ENCODE measurements around the gene TECPR1.

TECPR1 gene

GRCh38 chr7:98211676-98212531 is 40.1 kb downstream of the TECPR1 start:
- no peak for DNase-seq (ENCODE audit: low read depth in 2 of 2)

- DNase-seq (ENCODE audit: low read depth in 2 of 2): peak; percentile 15 to 21
Observed at GRCh38 chr7:98211221-98211675, 40.8 kb downstream of the TECPR1 start, which contains the start of gene BHLHA15. Gene BHLHA15, plus strand, starts transcription at chr7:98211439. Its CDS starts 871 bp downstream, at chr7:98212310.

- no peak for DNase-seq (ENCODE audit: low read depth in 2 of 2)
Observed at GRCh38 chr7:98210513-98211220, 41.4 kb downstream of the TECPR1 start.

DNA sequence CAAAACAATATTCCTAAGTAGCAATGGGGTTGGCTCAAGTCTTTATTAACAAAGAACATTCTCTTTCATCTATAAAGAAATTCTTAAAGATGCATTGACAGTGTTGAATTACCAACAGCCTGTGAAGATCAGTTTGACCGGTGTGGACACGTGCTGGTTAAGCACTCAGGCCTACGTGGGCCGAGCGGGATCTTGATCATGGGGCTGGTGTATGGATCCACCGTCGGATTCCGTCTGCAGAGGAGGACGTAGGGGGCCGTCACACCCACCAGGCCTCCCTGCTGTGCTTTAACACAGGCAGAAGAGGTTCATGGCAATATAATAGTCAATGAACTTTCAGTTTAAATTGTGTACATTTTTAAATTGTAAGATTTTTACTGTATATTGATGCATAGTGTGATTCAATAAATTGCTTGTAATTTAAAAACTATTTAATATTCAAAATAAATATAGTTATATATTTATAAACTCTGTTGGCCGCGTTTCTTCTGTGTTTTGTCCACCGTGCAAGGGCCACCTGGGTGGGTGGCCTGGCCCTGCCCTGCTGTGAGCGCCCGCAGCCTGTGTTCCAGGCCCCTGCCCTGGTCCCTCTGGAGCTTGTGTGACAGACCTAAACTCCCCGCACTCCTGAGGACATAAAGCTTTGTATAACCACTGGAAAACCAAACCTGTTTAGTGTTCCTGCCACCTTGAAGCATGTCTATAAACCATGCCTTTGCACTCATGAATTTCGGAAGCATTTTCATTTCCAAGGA is 42.7 kb downstream of the TECPR1 start:
- DNase-seq (ENCODE audit: low read depth in 2 of 2): no peak

DNA sequence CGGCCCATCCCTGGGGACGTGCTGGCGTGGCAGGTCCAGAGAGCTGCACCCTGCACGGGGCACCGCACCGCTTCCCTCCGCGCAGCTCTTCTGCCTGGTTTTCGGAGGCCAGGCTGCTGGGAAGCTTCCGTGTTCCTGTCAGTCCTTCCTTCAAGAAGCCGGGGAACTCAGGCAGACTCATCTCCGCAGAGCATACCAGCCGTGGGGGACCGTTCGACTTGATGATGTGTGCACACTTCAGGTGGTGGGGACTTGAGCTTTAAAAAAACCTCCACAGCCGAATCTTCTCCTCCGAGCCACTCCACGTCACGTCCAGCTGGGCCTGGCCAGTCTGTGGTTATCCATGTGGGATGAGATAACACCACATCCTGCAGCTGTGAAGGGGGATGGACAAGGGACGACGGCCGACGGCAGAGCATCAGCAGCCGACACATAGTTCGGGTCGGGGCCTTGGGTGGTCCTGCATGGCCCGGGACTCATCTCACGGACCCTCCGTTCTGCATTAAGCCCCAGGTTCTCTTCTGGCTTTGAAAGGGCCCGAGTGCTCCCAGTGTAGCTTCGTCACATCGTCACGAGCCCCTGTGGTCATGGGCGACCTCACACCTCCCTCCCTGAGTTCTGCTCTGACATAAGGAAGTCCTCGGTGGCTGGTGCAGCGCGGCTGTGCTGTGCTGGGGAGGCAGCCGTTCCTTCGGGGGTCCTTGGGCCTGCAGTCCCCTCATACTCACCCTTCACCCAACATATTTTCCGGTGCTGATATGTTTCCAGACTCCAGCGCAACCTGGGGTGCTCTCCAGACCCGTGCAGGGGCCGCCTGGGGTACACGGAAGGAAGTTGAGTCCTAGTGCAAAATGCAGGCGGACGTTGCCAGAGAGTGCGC is 45.3 kb downstream of the TECPR1 start:
- no peak for DNase-seq (ENCODE audit: low read depth in 2 of 2)

DNA sequence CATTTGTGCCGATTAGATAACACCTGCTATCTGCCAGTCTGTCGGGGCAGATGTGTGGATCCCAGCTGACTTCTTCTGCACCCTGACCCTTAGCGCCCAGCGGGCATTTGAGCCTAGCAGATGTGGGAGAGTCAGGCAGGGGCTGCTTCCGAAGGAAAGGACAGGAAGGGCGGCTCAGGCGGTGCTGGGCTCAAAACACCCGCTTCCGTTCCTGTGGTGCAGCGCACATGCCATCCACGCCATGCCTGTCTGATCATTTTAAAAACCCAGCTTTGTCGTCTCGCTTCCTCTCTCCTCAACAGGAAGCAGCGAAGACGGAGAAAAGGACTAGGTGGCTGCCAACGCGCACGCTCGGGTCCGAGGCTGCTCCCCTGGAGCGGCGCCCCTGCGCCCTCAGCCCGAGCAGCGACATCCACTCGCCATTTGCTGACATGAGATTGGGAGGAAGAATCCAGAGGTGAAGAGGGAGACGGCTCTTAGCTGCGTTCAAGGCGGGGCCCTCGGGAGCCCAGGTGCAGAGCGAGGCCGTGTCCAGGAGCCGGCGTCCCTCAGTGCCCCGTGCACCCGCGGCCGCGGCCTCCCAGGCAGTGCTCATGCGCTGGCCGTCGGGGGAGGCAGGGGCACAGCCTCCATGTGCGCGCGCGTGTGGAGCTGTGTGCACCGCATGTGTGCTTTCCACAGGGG is 46.7 kb downstream of the TECPR1 start:
- no peak for DNase-seq (ENCODE audit: low read depth in 2 of 2)

DNA sequence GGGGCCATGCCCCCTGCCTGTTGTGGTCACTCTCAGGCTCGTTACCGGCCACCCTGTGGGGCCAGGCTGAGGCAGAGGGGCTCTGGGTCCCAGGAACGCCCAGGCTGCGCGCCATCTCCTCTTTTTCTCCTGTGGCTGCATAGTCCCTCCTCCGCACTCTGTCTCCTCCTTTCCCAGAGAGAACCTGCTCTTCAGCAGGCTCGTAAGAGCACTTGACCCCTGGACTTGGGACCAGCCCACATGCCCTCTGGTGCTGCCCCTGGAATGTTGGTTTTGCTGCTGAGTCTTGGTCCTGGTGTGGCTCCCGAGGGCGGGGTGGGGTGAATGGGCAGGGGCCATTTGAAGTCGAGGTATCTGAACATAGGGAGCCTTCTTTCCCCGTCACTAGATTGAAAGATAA is 47.4 kb downstream of the TECPR1 start:
- no peak for DNase-seq (ENCODE audit: low read depth in 2 of 2)

DNA sequence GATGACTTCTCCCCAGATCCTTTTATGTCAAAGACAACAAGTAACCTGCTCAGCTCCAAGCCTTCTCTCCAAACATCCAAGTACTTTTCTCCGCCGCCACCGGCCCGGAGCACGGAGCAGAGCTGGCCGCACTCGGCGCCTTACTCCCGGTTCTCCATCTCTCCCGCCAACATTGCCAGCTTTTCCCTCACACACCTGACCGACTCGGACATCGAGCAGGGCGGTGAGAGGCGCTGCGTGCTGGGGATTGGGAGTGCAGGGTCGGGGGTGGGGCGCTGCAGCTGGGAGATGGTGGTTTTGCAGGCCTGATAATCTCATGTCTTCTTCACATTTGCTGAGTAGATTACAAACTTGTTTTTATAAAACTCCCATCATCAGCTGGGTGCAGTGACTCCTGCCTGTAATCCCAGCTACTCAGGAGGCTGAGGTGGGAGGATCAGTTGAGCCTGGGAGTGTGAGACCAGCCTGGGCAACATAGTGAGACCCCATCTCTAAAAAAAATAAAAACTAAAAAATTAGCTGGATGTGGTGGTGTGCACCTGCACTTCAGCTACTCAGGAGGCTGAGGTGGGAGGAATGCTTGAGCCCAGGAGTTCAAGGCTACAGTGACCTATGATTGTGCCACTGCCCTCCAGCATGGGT is 47.9 kb downstream of the TECPR1 start:
- no peak for DNase-seq (ENCODE audit: low read depth in 2 of 2)

DNA sequence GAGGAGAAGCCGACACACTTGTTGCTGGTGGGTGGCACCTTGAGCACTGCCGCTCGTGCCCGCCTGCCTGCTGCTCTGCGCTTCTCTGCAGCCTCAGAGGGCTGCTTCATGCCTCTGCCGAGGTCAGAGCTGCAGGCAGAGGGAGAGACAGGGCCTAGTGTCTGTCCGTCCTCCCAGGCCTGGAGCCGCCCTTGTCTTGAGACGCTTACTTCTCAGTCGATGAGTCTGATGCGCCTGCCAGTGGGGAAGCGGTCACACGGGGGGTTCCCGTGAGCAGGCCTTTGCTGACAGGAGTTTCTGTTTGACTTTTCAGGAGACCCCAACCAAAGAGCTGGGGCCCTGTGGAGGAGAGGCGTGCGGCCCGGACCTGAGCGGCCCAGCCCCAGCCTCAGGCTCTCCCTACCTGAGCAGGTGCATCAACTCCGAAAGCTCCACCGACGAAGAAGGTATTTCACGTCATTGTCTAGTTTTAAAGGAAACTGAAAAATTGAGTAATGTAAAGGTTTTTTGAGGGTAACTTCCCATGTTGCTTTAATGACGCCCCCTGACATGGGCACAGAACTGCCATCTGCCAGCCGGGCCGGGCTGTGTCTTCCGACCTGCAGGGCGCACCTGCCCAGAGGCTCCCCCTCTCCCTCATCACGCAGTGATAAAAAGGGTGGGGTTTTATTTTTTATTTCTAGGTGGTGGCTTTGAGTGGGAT is 48.6 kb downstream of the TECPR1 start:
- DNase-seq (ENCODE audit: low read depth in 2 of 2): no peak

- DNase-seq (ENCODE audit: low read depth in 2 of 2): peak; percentile 54 to 61
Observed at GRCh38 chr7:98202367-98203195, 49.5 kb downstream of the TECPR1 start.

- no peak for DNase-seq (ENCODE audit: low read depth in 2 of 2)
Observed at GRCh38 chr7:98200364-98200763, 51.7 kb downstream of the TECPR1 start.

DNA sequence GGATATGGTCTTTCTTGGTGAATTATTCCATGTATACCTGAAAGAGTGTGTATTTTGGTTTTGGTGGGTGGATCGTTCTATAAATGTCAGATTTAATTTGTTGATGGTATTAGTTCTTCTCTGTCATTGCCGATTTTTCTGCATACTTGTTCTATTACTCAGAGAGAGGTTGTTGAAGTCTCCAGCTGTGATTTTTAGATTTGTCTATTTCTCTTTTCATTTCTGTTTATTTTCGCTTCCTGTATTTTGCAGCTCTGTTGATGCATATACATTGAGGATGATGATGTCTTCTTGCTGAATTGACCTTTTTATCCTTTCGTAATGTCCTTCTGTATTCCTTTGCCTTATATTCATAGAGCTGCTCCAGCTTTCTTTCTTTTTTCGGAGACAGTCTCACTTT is 52.9 kb downstream of the TECPR1 start:
- DNase-seq (ENCODE audit: low read depth in 2 of 2): no peak

- DNase-seq (ENCODE audit: low read depth in 2 of 2): no peak
Observed at GRCh38 chr7:98196706-98197605, 55.1 kb downstream of the TECPR1 start.

DNA sequence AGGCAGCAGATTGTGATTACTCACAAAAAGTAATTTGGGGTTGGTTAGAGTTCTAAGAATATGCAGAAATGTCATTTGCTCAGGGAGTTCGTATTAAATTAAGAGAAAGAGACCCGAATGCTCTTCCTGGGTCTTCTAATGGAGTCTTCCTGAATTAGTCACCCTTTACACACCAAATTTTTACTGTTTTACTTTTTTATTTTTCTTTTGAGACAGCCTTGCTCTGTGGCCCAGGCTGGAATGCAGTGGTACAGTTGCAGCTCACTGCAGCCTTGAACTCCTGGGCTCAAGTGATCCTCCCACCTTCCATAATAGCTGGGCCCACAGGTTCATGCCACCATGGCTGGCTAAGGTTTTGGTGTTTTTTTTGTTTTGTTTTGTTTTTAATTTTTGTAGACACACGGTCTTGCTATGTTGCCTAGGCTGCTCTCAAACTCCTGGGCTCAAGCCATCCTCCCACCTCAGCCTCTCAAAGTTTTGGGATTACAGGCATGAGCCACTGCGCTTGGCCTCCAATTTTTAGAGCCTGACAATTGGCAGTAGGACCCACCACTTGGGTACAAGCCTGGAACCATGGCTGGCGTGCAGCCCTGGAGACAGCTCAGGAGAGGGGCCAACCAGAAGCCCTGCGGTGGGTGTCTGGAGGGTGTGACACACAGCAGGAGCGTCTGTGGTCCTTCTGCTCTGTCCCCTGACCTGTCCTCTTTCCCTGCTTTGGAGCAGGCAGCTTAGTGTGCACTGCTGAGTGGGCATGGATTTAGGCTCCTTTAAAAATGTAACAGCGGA is 57.2 kb downstream of the TECPR1 start:
- DNase-seq (ENCODE audit: low read depth in 2 of 2): no peak

GRCh38 chr7:98194186-98194585 is 57.8 kb downstream of the TECPR1 start:
- no peak for DNase-seq (ENCODE audit: low read depth in 2 of 2)

DNA sequence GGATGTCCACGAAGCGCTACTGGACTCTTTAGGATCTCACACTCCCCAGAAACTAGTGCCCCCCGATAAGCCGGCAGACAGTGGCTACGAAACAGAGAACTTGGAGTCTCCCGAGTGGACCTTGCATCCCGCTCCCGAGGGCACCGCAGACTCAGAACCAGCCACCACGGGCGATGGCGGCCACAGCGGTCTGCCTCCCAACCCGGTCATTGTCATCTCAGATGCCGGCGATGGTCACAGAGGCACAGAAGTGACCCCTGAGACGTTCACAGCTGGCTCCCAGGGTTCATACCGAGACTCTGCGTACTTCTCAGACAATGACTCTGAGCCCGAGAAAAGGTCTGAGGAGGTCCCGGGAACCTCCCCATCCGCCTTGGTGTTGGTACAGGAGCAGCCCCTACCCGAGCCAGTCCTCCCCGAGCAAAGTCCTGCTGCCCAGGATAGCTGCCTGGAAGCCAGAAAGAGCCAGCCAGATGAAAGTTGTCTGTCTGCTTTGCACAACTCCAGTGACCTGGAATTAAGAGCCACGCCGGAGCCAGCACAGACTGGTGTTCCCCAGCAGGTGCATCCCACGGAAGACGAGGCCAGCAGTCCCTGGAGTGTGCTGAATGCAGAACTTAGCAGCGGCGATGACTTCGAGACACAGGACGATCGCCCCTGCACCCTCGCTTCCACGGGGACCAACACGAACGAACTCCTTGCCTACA is 58.4 kb downstream of the TECPR1 start:
- DNase-seq (ENCODE audit: low read depth in 2 of 2): no peak
